ENCODE data around the gene RHOBTB3. TPM values are rescaled to one million over a fixed set of nuclear protein-coding genes. Genes with fewer than 3 reads are reported as not detected.
"Not testable (repeated sequence)": the region's sequence is repeated elsewhere in the genome, so short reads cannot be mapped to it uniquely, and the experiment has no call there.

The RHOBTB3 gene
- 1 to 10 TPM in 1 of 2 donors, under 1 TPM in 1; 0.95 to 2.1 TPM for total RNA-seq

DNA sequence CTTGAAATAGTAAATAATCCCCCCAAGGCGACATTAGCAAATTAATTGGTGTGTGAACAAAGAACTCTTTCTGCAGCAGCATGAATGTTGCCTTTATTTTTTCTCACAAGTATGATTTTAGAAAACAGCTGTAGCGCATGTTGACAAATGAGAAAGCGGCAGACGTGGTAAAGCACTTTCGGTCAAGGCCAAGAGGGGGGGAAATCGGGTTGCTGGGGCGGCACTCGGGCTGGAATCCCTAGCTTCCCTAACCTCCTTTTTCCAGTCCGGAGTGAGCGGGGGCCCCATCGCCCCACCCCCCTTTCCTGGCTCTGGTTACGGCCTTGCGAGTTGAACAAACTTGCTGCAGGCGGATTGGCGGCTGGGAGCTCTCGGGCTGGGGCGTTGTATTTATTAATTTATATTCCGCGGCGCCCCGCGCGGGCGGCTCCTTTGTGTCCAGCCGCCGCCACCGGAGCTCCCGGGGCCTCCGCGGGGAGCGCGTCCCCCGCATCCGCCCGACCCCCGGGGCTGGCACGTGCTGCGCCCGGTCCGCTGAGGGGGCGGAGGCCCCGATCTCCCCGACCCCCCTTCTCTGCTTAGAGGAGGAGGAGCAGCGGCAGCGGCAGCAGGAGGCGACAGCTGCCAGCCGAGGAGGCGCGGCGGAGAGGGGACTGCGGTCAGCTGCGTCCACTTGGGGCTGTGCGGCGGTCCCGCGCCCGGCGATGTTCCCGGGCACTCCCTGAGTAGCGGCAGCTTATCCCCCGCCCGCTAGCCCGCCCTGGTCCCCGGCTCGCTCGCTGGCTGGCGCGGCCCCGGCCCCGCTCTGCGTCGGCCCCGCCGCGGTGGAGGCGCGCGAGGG, at the start of gene RHOBTB3:
Gene RHOBTB3, plus strand, starts transcription at position 607 of the 841 bp plus-strand sequence. CDS start 347 bp downstream, outside the sequence.
- peak within 1 kb of the TSS; percentile 76 for H3K4me3 Mint-ChIP-seq
- H3K9me3 Mint-ChIP-seq = no peaks in the 10 kb centered on the region
- peaks cover 49% of the 10 kb centered on the region for H3K27me3 Mint-ChIP-seq
- peak within 1 kb of the TSS; percentile 16 for H3K27ac Mint-ChIP-seq
- ATAC-seq (replicated peaks) = peak; percentile 66
- peaks cover 10% of the 10 kb centered on the region for H3K4me1 Mint-ChIP-seq
- H3K36me3 Mint-ChIP-seq (ENCODE audit: low read depth) = no peaks in the 10 kb centered on the region

GRCh38 chr5:95682891-95683290, 48.2 kb upstream of the RHOBTB3 start, which contains the start of gene SPATA9:
Gene SPATA9, minus strand, starts transcription at chr5:95682991. Its CDS starts 137 bp downstream, at chr5:95682854.
- no peaks in the 10 kb centered on the region for H3K36me3 Mint-ChIP-seq (ENCODE audit: low read depth)
- no peak within 1 kb of the TSS for H3K4me3 Mint-ChIP-seq
- no peak within 1 kb of the TSS for H3K27ac Mint-ChIP-seq
- H3K27me3 Mint-ChIP-seq = peaks cover 20% of the 10 kb centered on the region
- ATAC-seq (replicated peaks) = no peak
- H3K9me3 Mint-ChIP-seq = no peaks in the 10 kb centered on the region
- no peaks in the 10 kb centered on the region for H3K4me1 Mint-ChIP-seq

GRCh38 chr5:95684361-95684760, 46.8 kb upstream of the RHOBTB3 start:
- no peaks in the 10 kb centered on the region for H3K36me3 Mint-ChIP-seq (ENCODE audit: low read depth)
- H3K27ac Mint-ChIP-seq = no peak overlapping the region
- no peak overlapping the region for H3K4me3 Mint-ChIP-seq
- H3K9me3 Mint-ChIP-seq = no peaks in the 10 kb centered on the region
- H3K27me3 Mint-ChIP-seq = peaks cover 19% of the 10 kb centered on the region
- ATAC-seq (replicated peaks) = no peak
- no peaks in the 10 kb centered on the region for H3K4me1 Mint-ChIP-seq

- H3K9me3 Mint-ChIP-seq = peaks cover 4% of the 10 kb centered on the region
- no peak for ATAC-seq (replicated peaks)
- no peaks in the 10 kb centered on the region for H3K36me3 Mint-ChIP-seq (ENCODE audit: low read depth)
- no peaks in the 10 kb centered on the region for H3K4me1 Mint-ChIP-seq
- peaks cover 6% of the 10 kb centered on the region for H3K27me3 Mint-ChIP-seq
- H3K27ac Mint-ChIP-seq = no peak overlapping the region
- H3K4me3 Mint-ChIP-seq = no peak overlapping the region
Measured at GRCh38 chr5:95686651-95687050, 44.5 kb upstream of the RHOBTB3 start.

DNA sequence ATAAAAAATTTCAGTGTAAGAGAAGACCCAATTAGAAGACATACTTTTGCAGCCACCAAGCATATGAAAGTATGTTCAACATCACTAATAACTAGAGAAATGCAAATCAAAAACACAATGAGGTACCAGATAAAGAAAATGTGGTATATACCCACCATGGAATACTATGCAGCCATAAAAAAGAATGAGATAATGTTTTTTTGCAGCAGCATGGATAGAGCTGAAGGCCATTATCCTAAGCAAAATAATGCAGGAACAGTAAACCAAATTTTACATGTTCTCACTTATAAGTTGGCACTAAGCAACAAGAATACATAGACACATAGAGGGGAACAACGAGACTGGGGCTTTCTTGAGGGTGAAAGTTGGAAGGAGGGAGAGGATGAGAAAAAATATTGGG, 41.5 kb upstream of the RHOBTB3 start:
- ATAC-seq (replicated peaks) = no peak
- Mint-ChIP-seq H3K9me3 (peaks cover 4% of the 10 kb centered on the region), H3K4me3 (no peak overlapping the region), H3K27ac (no peak overlapping the region), H3K27me3 (no peaks in the 10 kb centered on the region), H3K36me3 (ENCODE audit: low read depth) (no peaks in the 10 kb centered on the region), H3K4me1 (no peaks in the 10 kb centered on the region)

- no peak for ATAC-seq (replicated peaks)
- Mint-ChIP-seq H3K36me3 (ENCODE audit: low read depth) (no peaks in the 10 kb centered on the region), H3K4me3 (no peak overlapping the region), H3K9me3 (peaks cover 4% of the 10 kb centered on the region), H3K27ac (no peak overlapping the region), H3K4me1 (no peaks in the 10 kb centered on the region), H3K27me3 (no peaks in the 10 kb centered on the region)
Measured at GRCh38 chr5:95690333-95690732, 40.8 kb upstream of the RHOBTB3 start.

DNA sequence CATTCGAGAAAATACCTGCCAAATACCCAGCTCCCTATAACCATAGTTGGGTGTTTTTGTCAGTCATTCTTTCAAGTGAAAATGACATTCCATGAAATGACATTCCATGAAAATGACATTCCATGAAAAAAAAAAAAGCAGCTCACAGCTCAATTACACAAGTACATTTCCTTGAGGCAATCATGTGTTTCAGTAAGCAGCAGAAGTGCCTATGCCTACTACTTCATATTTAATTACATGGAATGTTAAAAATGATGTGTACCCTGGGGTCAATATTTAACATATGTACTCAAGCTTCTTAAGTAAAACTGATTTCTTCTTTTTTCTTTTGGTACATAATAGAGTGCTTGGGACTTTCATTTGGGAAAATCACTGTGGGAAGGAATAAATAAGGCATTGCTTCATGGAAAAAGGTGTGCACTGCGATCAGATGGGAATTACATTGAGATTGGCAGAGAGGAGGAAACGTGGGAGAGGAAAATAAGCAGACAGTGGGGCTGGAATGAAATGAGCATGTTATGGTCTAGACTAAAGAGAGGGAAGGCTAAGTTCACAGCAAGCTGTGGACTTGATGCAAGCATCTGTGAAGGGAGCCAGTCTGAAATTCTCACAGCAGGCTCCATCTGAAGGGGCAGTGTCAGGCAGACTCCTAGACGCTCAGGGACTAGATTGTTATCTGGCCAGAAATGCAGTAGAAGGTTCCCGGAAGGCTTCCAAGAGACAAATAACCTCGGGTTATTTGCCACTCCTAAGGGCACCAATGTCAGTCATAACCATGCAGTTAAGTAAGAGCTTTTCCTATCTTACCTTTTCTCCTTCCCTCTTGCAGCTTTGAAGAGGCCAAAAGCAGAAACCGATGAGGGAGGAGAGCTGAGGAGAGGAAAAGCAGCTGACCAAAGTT, 33.1 kb upstream of the RHOBTB3 start:
- H3K27ac Mint-ChIP-seq = no peak overlapping the region
- H3K9me3 Mint-ChIP-seq = no peaks in the 10 kb centered on the region
- no peak overlapping the region for H3K4me3 Mint-ChIP-seq
- H3K4me1 Mint-ChIP-seq = no peaks in the 10 kb centered on the region
- ATAC-seq (replicated peaks) = no peak
- peaks cover 18% of the 10 kb centered on the region for H3K27me3 Mint-ChIP-seq
- H3K36me3 Mint-ChIP-seq (ENCODE audit: low read depth) = no peaks in the 10 kb centered on the region

DNA sequence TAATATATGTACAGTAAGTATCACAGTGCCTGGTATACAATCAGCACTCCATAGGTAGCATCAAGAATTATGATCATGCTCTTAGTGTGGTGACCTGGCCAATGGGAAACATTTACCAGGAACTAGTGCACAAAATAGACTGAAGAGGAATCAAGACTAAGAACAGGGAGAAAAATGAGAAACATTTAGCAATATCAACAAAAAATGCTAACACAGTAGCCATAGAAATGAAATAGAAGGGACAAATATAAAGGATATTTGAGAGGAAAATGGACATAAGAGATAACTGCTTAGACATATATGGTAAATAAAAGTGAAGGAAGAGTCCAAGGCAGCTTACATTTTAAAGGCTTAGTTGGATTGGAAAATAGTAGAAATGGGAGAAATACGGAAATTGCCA, 31.8 kb upstream of the RHOBTB3 start:
- H3K27me3 Mint-ChIP-seq = peaks cover 18% of the 10 kb centered on the region
- no peaks in the 10 kb centered on the region for H3K4me1 Mint-ChIP-seq
- H3K4me3 Mint-ChIP-seq = no peak overlapping the region
- no peak overlapping the region for H3K27ac Mint-ChIP-seq
- H3K36me3 Mint-ChIP-seq (ENCODE audit: low read depth) = no peaks in the 10 kb centered on the region
- H3K9me3 Mint-ChIP-seq = no peaks in the 10 kb centered on the region
- no peak for ATAC-seq (replicated peaks)

DNA sequence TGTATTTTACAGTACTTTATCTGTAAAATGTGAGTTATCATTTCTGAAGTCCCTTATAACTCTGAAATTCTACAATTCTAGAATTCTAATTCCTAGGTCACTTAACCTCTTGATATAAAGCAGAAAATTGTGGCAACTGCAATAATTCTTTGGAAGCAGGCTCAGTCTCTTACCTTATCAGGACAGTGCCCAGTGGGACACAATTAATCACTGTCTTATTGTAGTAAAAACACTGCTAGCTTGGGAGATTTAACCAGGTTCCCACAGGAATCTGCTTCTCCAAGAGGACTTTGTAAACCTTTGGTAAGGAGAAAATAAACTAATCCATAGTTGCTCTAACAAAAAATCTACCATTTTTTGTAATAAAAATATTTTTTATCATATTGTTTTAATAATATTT, 30.1 kb upstream of the RHOBTB3 start:
- H3K27ac Mint-ChIP-seq = no peak overlapping the region
- no peak overlapping the region for H3K4me3 Mint-ChIP-seq
- ATAC-seq (replicated peaks) = no peak
- H3K27me3 Mint-ChIP-seq = peaks cover 14% of the 10 kb centered on the region
- H3K9me3 Mint-ChIP-seq = no peaks in the 10 kb centered on the region
- H3K36me3 Mint-ChIP-seq (ENCODE audit: low read depth) = no peaks in the 10 kb centered on the region
- no peaks in the 10 kb centered on the region for H3K4me1 Mint-ChIP-seq

GRCh38 chr5:95704150-95704549, 27.0 kb upstream of the RHOBTB3 start:
- Mint-ChIP-seq H3K36me3 (ENCODE audit: low read depth) (no peaks in the 10 kb centered on the region), H3K27me3 (peaks cover 13% of the 10 kb centered on the region), H3K4me1 (no peaks in the 10 kb centered on the region), H3K4me3 (no peak overlapping the region), H3K9me3 (no peaks in the 10 kb centered on the region), H3K27ac (no peak overlapping the region)
- no peak for ATAC-seq (replicated peaks)

GRCh38 chr5:95706196-95706595, 24.9 kb upstream of the RHOBTB3 start:
- ATAC-seq (replicated peaks) = not testable (repeated sequence)

GRCh38 chr5:95707055-95707454, 24.1 kb upstream of the RHOBTB3 start:
- H3K27ac Mint-ChIP-seq = no peak overlapping the region
- no peaks in the 10 kb centered on the region for H3K36me3 Mint-ChIP-seq (ENCODE audit: low read depth)
- H3K27me3 Mint-ChIP-seq = peaks cover 6% of the 10 kb centered on the region
- no peaks in the 10 kb centered on the region for H3K9me3 Mint-ChIP-seq
- no peak overlapping the region for H3K4me3 Mint-ChIP-seq
- H3K4me1 Mint-ChIP-seq = no peaks in the 10 kb centered on the region
- no peak for ATAC-seq (replicated peaks)

More at GRCh38 chr5:95706196-95706595, 24.9 kb upstream of the RHOBTB3 start:
- not testable (repeated sequence) for H3K27ac Mint-ChIP-seq; H3K4me3 Mint-ChIP-seq; H3K27me3 Mint-ChIP-seq; H3K9me3 Mint-ChIP-seq; H3K4me1 Mint-ChIP-seq; H3K36me3 Mint-ChIP-seq (ENCODE audit: low read depth)

GRCh38 chr5:95707534-95708188, 23.5 kb upstream of the RHOBTB3 start:
- not testable (repeated sequence) for H3K4me1 Mint-ChIP-seq; ATAC-seq (replicated peaks); H3K4me3 Mint-ChIP-seq; H3K36me3 Mint-ChIP-seq (ENCODE audit: low read depth); H3K27ac Mint-ChIP-seq; H3K9me3 Mint-ChIP-seq; H3K27me3 Mint-ChIP-seq

DNA sequence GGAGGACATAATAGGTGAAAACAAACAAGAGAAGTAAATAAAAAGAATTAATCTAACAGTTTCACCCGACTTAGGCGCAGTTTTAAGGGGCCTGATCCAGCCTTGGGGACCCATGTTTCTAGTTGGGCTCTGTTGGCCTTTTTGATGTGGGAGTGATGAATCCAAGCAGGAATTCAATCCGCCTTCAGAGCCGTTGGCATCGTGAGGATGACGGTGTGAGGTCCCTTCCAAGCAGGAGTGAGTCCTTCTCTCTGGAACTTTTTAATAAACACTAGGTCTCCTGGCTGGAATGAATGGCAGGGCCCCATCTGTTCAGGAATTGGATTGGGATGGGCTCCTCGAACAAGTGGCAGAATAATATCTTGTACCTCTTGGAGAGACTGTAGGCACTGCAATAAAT, 22.3 kb upstream of the RHOBTB3 start:
- Mint-ChIP-seq H3K27me3 (peaks cover 6% of the 10 kb centered on the region), H3K9me3 (no peaks in the 10 kb centered on the region), H3K36me3 (ENCODE audit: low read depth) (no peaks in the 10 kb centered on the region), H3K4me3 (no peak overlapping the region), H3K4me1 (no peaks in the 10 kb centered on the region), H3K27ac (no peak overlapping the region)
- ATAC-seq (replicated peaks) = no peak

All from activated T-helper 17 cell treated with anti-CD3 and anti-CD28 coated beads, Interleukin-2, amount 50 U/mL, for 72 hours (primary cell).